ENCODE measurements around the gene GRIK1. TPM values are rescaled to one million over a fixed set of nuclear protein-coding genes. Genes with fewer than 3 reads are reported as not detected.

Gene GRIK1
- total RNA-seq, 2 donors from 2014 or later = not detected

- Mint-ChIP-seq H3K27ac (no peak overlapping the region), H3K4me3 (no peak overlapping the region), H3K36me3 (ENCODE audit: low read depth) (no peaks in the 10 kb centered on the region), H3K9me3 (no peaks in the 10 kb centered on the region), H3K27me3 (ENCODE audit: insufficient read depth) (no peaks in the 10 kb centered on the region), H3K4me1 (no peaks in the 10 kb centered on the region)
- 87% methylated on average over 4 of the region's 6 CpGs; no CpG with 5 or more reads in 1 of the 2 experiments for WGBS, 2 experiments (ENCODE audit: insufficient coverage in 1 of 2, insufficient read length in 1 of 2)
- Histone ChIP-seq H3K4me3 (ENCODE audit: low read length) (no peak overlapping the region), H3K36me3 (ENCODE audit: control insufficient read depth, insufficient read depth, low read length) (no peaks in the 10 kb centered on the region), H3K9me3 (ENCODE audit: control insufficient read depth, low read length) (no peaks in the 10 kb centered on the region), H3K27ac (ENCODE audit: low read depth, low read length) (no peak overlapping the region), H3K27me3 (ENCODE audit: control insufficient read depth, insufficient read depth, low read length, poor library complexity, severe bottlenecking) (no peaks in the 10 kb centered on the region), H3K4me1 (ENCODE audit: control insufficient read depth, insufficient read depth, low read length) (no peaks in the 10 kb centered on the region), H3K9ac (ENCODE audit: extremely low read depth, low read length, poor library complexity, severe bottlenecking) (no peak overlapping the region)
- no peak for TF ChIP-seq CTCF (conservative IDR thresholded peaks at IDR 0.05)
- no peak for DNase-seq
Observed at GRCh38 chr21:29624776-29625175, 315.0 kb downstream of the GRIK1 start.

GRCh38 chr21:29621525-29621924, 318.3 kb downstream of the GRIK1 start:
- Histone ChIP-seq H3K4me1 (ENCODE audit: control insufficient read depth, insufficient read depth, low read length) (peaks cover 2% of the 10 kb centered on the region), H3K9ac (ENCODE audit: extremely low read depth, low read length, poor library complexity, severe bottlenecking) (no peak overlapping the region), H3K27me3 (ENCODE audit: control insufficient read depth, insufficient read depth, low read length, poor library complexity, severe bottlenecking) (no peaks in the 10 kb centered on the region), H3K36me3 (ENCODE audit: control insufficient read depth, insufficient read depth, low read length) (no peaks in the 10 kb centered on the region), H3K9me3 (ENCODE audit: control insufficient read depth, low read length) (no peaks in the 10 kb centered on the region), H3K4me3 (ENCODE audit: low read length) (no peak overlapping the region), H3K27ac (ENCODE audit: low read depth, low read length) (no peak overlapping the region)
- Mint-ChIP-seq H3K9me3 (peaks cover 6% of the 10 kb centered on the region), H3K36me3 (ENCODE audit: low read depth) (no peaks in the 10 kb centered on the region), H3K27me3 (ENCODE audit: insufficient read depth) (no peaks in the 10 kb centered on the region), H3K4me3 (no peak overlapping the region), H3K27ac (no peak overlapping the region), H3K4me1 (no peaks in the 10 kb centered on the region)
- DNase-seq = no peak
- no peak for TF ChIP-seq CTCF (conservative IDR thresholded peaks at IDR 0.05)

GRCh38 chr21:29616209-29616751, 323.5 kb downstream of the GRIK1 start:
- no peak overlapping the region for H3K4me3 ChIP-seq (ENCODE audit: low read length)

More at GRCh38 chr21:29616209-29616751, 323.5 kb downstream of the GRIK1 start:
- Histone ChIP-seq H3K9ac (ENCODE audit: extremely low read depth, low read length, poor library complexity, severe bottlenecking) (no peak overlapping the region), H3K36me3 (ENCODE audit: control insufficient read depth, insufficient read depth, low read length) (no peaks in the 10 kb centered on the region), H3K9me3 (ENCODE audit: control insufficient read depth, low read length) (no peaks in the 10 kb centered on the region), H3K4me1 (ENCODE audit: control insufficient read depth, insufficient read depth, low read length) (peaks cover 7% of the 10 kb centered on the region), H3K27me3 (ENCODE audit: control insufficient read depth, insufficient read depth, low read length, poor library complexity, severe bottlenecking) (no peaks in the 10 kb centered on the region), H3K27ac (ENCODE audit: low read depth, low read length) (no peak overlapping the region)
- no peaks in the 10 kb centered on the region for H3K27me3 Mint-ChIP-seq (ENCODE audit: insufficient read depth)
- H3K36me3 Mint-ChIP-seq (ENCODE audit: low read depth) = no peaks in the 10 kb centered on the region
- DNase-seq = no peak
- WGBS, 2 experiments (ENCODE audit: insufficient coverage in 1 of 2, insufficient read length in 1 of 2) = 48 to 60% methylated on average over 2 to 5 of the region's 6 CpGs
- peaks cover 22% of the 10 kb centered on the region for H3K4me1 Mint-ChIP-seq
- H3K27ac Mint-ChIP-seq = no peak overlapping the region
- TF ChIP-seq CTCF (conservative IDR thresholded peaks at IDR 0.05) = no peak
- H3K4me3 Mint-ChIP-seq = no peak overlapping the region
- peaks cover 6% of the 10 kb centered on the region for H3K9me3 Mint-ChIP-seq
